Measurements from ENCODE around the gene ARFGAP3.

The ARFGAP3 gene, protein sequence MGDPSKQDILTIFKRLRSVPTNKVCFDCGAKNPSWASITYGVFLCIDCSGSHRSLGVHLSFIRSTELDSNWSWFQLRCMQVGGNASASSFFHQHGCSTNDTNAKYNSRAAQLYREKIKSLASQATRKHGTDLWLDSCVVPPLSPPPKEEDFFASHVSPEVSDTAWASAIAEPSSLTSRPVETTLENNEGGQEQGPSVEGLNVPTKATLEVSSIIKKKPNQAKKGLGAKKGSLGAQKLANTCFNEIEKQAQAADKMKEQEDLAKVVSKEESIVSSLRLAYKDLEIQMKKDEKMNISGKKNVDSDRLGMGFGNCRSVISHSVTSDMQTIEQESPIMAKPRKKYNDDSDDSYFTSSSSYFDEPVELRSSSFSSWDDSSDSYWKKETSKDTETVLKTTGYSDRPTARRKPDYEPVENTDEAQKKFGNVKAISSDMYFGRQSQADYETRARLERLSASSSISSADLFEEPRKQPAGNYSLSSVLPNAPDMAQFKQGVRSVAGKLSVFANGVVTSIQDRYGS

DNA sequence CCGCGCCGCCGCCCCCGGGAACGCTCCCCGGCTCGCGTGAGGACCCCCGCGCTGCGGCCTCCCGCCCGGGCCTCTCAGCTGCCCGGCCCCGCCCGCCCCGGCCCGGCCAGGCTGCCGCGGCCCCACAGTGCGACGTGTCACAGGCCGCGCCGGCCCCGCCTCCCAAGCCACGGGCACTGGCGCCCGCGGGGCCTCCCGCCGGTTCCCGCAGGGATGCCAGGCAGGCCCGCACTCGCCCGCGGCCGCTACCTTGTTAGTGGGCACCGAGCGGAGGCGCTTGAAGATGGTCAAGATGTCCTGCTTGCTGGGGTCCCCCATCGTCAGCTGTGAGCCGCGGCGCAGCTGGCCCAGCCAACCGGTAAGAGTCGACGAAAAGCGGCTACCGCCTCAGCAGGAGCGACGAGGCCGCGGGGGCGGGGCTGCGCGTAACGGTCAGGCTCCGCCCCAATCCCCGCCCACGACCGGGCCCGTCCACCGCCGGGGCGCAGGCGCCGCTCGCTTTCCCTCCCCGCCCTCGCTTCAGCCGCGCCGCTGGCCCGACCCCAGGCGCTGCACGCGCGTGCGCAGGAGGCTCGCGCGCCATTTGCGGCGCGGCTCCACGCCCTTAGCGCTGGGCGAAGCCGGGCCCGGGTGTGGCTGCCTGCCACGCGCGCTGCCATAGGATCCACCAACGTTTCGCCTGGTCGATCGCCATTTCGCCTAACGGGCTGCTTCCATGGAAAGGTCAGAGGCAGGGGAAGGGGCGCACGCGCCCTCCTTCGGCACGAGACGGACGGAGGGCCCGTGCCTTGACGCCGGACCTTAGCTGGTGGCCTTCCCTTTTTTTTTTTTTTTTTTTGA lies at the start of gene ARFGAP3:
Gene ARFGAP3 (minus strand): TSS at position 409 of the 840 bp plus-strand sequence. CDS start 91 bp downstream, at position 318.
- CTCF ChIA-PET, result interaction anchor here (0.8 to 2.0 kb wide), 8 partner anchors 10 to 233 kb away, joined by 3 to 8 read pairs (median 4); no protein-coding TSS in a partner anchor
- POLR2A ChIA-PET, result interaction anchor here (0.6 to 1.6 kb wide), 8 partner anchors 9 to 242 kb away, joined by 3 to 11 read pairs (median 4); no protein-coding TSS in a partner anchor
- H3K4me3 ChIP-seq (ENCODE audit: low read depth, low read length), result peak within 1 kb of the TSS; percentile 90
- peak; percentile 33 for DNase-seq (ENCODE audit: low read depth, low spot score)
- TF ChIP-seq, protein P1, sequence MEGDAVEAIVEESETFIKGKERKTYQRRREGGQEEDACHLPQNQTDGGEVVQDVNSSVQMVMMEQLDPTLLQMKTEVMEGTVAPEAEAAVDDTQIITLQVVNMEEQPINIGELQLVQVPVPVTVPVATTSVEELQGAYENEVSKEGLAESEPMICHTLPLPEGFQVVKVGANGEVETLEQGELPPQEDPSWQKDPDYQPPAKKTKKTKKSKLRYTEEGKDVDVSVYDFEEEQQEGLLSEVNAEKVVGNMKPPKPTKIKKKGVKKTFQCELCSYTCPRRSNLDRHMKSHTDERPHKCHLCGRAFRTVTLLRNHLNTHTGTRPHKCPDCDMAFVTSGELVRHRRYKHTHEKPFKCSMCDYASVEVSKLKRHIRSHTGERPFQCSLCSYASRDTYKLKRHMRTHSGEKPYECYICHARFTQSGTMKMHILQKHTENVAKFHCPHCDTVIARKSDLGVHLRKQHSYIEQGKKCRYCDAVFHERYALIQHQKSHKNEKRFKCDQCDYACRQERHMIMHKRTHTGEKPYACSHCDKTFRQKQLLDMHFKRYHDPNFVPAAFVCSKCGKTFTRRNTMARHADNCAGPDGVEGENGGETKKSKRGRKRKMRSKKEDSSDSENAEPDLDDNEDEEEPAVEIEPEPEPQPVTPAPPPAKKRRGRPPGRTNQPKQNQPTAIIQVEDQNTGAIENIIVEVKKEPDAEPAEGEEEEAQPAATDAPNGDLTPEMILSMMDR (IDR thresholded peaks at IDR 0.05; ENCODE audit: insufficient read depth, low read length, missing control alignments), result no peak

DNA sequence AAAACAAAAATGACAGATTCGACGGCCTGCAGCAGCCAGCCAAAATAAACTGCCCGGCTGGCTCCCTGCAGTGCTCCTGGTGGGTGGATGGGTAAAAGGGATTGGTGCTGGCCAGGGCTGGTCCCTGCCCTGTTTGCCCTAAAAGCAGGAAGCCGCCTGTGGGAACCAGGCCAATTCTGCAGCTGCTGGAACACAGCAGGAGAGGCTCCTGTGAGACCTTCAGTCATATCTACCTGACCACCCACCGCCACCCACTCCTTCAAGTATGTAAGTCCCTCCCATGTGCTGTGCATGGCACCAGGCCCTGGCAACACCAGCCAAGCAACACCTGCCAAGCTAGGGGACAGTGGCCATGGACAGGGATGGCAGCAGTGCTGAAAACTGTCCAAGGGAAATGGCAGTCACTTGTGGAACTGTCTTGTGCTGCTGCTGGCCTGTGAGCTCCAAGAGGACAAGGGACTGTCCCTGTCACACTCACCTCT lies 48.7 kb upstream of the ARFGAP3 start:
- ChIA-PET POLR2A (no interaction called here), CTCF (interaction anchor here (1.1 to 1.7 kb wide), 3 partner anchors 8 to 155 kb away, joined by 3 read pairs; no protein-coding TSS in a partner anchor)
- TF ChIP-seq, protein P1 (IDR thresholded peaks at IDR 0.05; ENCODE audit: insufficient read depth, low read length, missing control alignments), result no peak
- no peak for DNase-seq (ENCODE audit: low read depth, low spot score)
- H3K4me3 ChIP-seq (ENCODE audit: low read depth, low read length), result no peak overlapping the region

DNA sequence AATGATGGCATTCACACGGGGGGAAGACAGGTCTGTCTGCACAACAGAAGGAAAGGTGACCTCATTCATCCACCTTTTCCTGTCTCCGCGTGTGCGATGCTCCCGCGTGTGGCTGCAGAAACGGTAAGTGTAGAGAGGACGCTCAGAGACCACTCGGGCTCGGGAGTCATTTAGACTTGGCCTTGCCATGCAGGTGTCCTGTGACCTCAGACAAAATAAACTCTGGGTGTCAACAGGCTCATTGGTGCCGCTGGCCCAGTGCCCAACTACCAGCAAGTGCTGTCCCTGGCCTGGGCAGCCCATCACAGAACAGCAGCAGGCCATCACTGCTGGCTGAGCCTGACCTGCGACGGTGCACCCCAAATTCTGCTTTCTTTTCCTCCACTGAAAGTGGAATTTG lies 48.1 kb upstream of the ARFGAP3 start:
- POLR2A ChIA-PET, result no interaction called here
- H3K4me3 ChIP-seq (ENCODE audit: low read depth, low read length), result no peak overlapping the region
- CTCF ChIA-PET, result interaction anchor here (1.1 to 2.6 kb wide), 4 partner anchors 7 to 155 kb away, joined by 3 to 7 read pairs (median 3); no protein-coding TSS in a partner anchor
- TF ChIP-seq, protein P1 (IDR thresholded peaks at IDR 0.05; ENCODE audit: insufficient read depth, low read length, missing control alignments), result no peak
- no peak for DNase-seq (ENCODE audit: low read depth, low spot score)

DNA sequence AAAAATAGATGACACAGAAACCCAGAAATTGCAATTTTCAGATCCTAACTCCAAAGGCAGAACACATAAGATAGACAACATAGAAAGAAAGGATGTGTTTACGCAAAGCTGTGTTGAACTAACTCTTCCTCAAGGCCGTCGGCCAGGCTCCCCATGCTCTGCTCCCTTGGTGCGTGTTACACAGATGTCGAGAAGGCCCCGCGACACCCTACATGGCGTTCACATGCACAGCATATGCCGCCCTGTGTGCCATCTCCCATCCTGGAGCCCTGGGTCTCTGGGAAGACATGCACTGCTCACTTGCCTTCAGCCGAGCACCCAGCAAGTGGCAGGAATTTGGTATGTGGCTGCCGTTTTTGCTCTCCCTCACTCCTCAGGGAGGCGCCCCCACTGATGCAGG lies 47.0 kb upstream of the ARFGAP3 start:
- no peak overlapping the region for H3K4me3 ChIP-seq (ENCODE audit: low read depth, low read length)
- ChIA-PET CTCF (interaction anchor here (0.8 to 2.6 kb wide), 3 partner anchors 15 to 130 kb away, joined by 3 to 7 read pairs (median 4); no protein-coding TSS in a partner anchor), POLR2A (no interaction called here)
- DNase-seq (ENCODE audit: low read depth, low spot score), result no peak
- TF ChIP-seq, protein P1 (IDR thresholded peaks at IDR 0.05; ENCODE audit: insufficient read depth, low read length, missing control alignments), result no peak

DNA sequence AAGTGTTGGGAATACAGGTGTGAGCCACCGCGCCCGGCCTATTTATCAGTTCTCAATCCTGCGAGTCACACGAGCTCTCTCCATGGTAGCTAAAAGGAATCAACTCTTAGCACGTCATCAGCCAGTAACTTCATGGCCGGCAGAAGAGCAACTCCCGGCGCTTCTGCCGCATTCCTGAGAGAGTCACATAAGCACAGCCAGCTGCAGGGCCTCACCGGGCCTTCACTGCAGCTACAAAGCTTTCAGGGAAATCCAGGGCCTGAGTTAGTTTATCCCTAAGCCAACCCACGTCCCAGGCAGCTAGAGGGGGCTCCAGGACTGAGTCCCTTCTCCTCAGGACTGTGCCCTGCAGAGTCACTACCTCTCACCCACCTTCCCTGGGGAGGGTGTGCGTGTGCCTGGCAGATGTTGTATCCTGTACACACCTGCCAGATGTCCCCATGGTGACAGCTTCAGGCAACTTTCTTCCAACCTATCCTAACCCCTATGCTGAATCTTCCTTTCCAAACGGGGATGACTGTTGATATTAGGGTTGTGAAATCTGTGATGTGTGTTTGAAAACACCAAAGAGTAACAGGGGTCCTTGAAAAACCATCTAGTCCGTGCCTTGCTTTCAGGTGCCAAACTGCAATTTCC lies 45.9 kb upstream of the ARFGAP3 start:
- CTCF ChIA-PET, result interaction anchor here (0.6 to 2.6 kb wide), 5 partner anchors 10 to 144 kb away, joined by 3 to 8 read pairs (median 3); no protein-coding TSS in a partner anchor
- DNase-seq (ENCODE audit: low read depth, low spot score), result peak; percentile 34
- H3K4me3 ChIP-seq (ENCODE audit: low read depth, low read length), result no peak overlapping the region
- TF ChIP-seq, protein P1 (IDR thresholded peaks at IDR 0.05; ENCODE audit: insufficient read depth, low read length, missing control alignments), result no peak
- POLR2A ChIA-PET, result no interaction called here
